ENCODE data around the gene CDK12. TPM values are rescaled to one million over a fixed set of nuclear protein-coding genes. Genes with fewer than 3 reads are reported as not detected.
"Not testable (repeated sequence)": the region's sequence is repeated elsewhere in the genome, so short reads cannot be mapped to it uniquely, and the experiment has no call there.

Gene CDK12
- total RNA-seq, 4 donors from 2014 or later: 10.6 to 20.9 (median 14.2) TPM

DNA sequence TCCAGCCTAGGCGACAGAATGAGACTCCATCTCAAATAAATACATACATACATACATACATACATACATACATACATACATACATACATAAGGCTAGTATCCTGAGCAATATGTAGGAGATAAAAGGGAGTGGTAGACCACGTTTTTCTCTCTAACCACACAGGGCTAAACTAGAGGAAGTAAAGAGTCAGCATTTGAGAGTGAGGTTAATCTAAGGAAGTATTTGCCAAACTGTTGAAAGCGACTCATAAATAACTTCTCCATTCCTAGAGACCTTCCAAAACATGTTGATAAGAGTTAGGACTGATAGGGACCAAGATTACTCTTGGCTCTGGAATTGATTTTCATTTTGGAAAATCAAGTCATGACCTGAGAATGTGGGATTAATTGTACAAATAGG lies 77.6 kb downstream of the CDK12 start:
- no peaks in the 10 kb centered on the region for H3K27me3 ChIP-seq
- in situ Hi-C loops (cut with MboI; ENCODE audit: low sequenced_read_pairs in 4 of 4): no loop called here
- H3K4me3 ChIP-seq: no peak overlapping the region
- no peaks in the 10 kb centered on the region for H3K9me3 ChIP-seq
- no peaks in the 10 kb centered on the region for H3K4me1 ChIP-seq
- ATAC-seq: no peak
- H3K36me3 ChIP-seq: no peaks in the 10 kb centered on the region
- intact Hi-C loops (cut with DNase I; ENCODE audit: low total_unique reads): no loop called here
- no peak for TF ChIP-seq POLR2A (IDR thresholded peaks at IDR 0.05)
- TF ChIP-seq, protein P1, sequence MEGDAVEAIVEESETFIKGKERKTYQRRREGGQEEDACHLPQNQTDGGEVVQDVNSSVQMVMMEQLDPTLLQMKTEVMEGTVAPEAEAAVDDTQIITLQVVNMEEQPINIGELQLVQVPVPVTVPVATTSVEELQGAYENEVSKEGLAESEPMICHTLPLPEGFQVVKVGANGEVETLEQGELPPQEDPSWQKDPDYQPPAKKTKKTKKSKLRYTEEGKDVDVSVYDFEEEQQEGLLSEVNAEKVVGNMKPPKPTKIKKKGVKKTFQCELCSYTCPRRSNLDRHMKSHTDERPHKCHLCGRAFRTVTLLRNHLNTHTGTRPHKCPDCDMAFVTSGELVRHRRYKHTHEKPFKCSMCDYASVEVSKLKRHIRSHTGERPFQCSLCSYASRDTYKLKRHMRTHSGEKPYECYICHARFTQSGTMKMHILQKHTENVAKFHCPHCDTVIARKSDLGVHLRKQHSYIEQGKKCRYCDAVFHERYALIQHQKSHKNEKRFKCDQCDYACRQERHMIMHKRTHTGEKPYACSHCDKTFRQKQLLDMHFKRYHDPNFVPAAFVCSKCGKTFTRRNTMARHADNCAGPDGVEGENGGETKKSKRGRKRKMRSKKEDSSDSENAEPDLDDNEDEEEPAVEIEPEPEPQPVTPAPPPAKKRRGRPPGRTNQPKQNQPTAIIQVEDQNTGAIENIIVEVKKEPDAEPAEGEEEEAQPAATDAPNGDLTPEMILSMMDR (IDR thresholded peaks at IDR 0.05 in 4 of 5, conservative IDR thresholded peaks at IDR 0.05 in 1 of 5): no peak
- H3K27ac ChIP-seq: no peak overlapping the region
- no peak for DNase-seq

GRCh38 chr17:39540611-39541010 lies 79.3 kb downstream of the CDK12 start:
- Histone ChIP-seq H3K27me3 (no peaks in the 10 kb centered on the region), H3K36me3 (peaks cover 0 to 4% of the 10 kb centered on the region in 2 donors), H3K27ac (no peak overlapping the region), H3K9me3 (no peaks in the 10 kb centered on the region), H3K4me1 (no peaks in the 10 kb centered on the region), H3K4me3 (no peak overlapping the region)
- intact Hi-C loops (cut with DNase I; ENCODE audit: low total_unique reads): loop anchor here (10.0 kb wide), 1 partner anchor 214 kb away; no protein-coding TSS in a partner anchor
- no peak for ATAC-seq
- DNase-seq: no peak
- TF ChIP-seq, protein P1 (IDR thresholded peaks at IDR 0.05 in 4 of 5, conservative IDR thresholded peaks at IDR 0.05 in 1 of 5): no peak
- no peak for TF ChIP-seq POLR2A (IDR thresholded peaks at IDR 0.05)
- in situ Hi-C loops (cut with MboI; ENCODE audit: low sequenced_read_pairs in 4 of 4): no loop called here

GRCh38 chr17:39541652-39542051 lies 80.4 kb downstream of the CDK12 start:
- no peaks in the 10 kb centered on the region for H3K27me3 ChIP-seq
- H3K27ac ChIP-seq: no peak overlapping the region
- intact Hi-C loops (cut with DNase I; ENCODE audit: low total_unique reads): loop anchor here (10.0 kb wide), 1 partner anchor 213 kb away; no protein-coding TSS in a partner anchor
- TF ChIP-seq POLR2A (IDR thresholded peaks at IDR 0.05): no peak
- TF ChIP-seq, protein P1 (IDR thresholded peaks at IDR 0.05 in 4 of 5, conservative IDR thresholded peaks at IDR 0.05 in 1 of 5): no peak
- no peaks in the 10 kb centered on the region for H3K9me3 ChIP-seq
- in situ Hi-C loops (cut with MboI; ENCODE audit: low sequenced_read_pairs in 4 of 4): no loop called here
- H3K4me3 ChIP-seq: no peak overlapping the region
- DNase-seq (no peak), ATAC-seq (no peak)
- peaks cover 0 to 6% of the 10 kb centered on the region in 2 donors for H3K36me3 ChIP-seq
- no peaks in the 10 kb centered on the region for H3K4me1 ChIP-seq

- TF ChIP-seq, protein P1 (IDR thresholded peaks at IDR 0.05 in 4 of 5, conservative IDR thresholded peaks at IDR 0.05 in 1 of 5): no peak
- in situ Hi-C loops (cut with MboI; ENCODE audit: low sequenced_read_pairs in 4 of 4): no loop called here
- Histone ChIP-seq H3K4me1 (peaks cover 0 to 2% of the 10 kb centered on the region in 2 donors), H3K36me3 (peaks cover 0 to 17% of the 10 kb centered on the region in 2 donors), H3K27ac (no peak overlapping the region), H3K4me3 (no peak overlapping the region), H3K27me3 (no peaks in the 10 kb centered on the region), H3K9me3 (no peaks in the 10 kb centered on the region)
- intact Hi-C loops (cut with DNase I; ENCODE audit: low total_unique reads): loop anchor here (10.0 kb wide), 1 partner anchor 212 kb away; no protein-coding TSS in a partner anchor
- ATAC-seq (no peak), DNase-seq (no peak)
Measured at GRCh38 chr17:39543176-39543575, 81.9 kb downstream of the CDK12 start.

DNA sequence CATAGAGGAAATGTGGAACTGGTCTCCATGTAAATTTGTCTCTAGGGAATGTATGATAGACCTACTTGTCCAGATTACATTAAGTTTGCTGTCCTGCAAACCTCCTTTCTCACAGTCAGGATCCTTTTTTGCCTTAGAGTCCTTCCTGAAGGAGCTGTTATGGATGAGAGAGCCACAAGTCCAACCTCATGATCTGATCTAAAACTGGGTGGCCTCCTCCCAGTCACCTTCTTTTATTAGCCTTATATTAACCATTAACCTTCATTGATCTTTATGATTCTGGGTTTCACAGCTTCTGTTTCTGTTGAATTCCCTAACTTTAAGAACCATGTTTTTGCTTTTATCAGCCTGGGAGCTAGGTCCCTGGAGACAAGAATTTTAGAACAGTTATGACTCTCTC lies 82.4 kb downstream of the CDK12 start:
- Histone ChIP-seq H3K27me3 (no peaks in the 10 kb centered on the region), H3K36me3 (peaks cover 0 to 22% of the 10 kb centered on the region in 2 donors), H3K27ac (no peak overlapping the region), H3K9me3 (no peaks in the 10 kb centered on the region), H3K4me3 (no peak overlapping the region), H3K4me1 (peaks cover 0 to 7% of the 10 kb centered on the region in 2 donors)
- intact Hi-C loops (cut with DNase I; ENCODE audit: low total_unique reads) (loop anchor here (10.0 kb wide), 1 partner anchor 211 kb away; no protein-coding TSS in a partner anchor), in situ Hi-C loops (cut with MboI; ENCODE audit: low sequenced_read_pairs in 4 of 4) (no loop called here)
- DNase-seq: no peak
- TF ChIP-seq POLR2A (IDR thresholded peaks at IDR 0.05): no peak
- TF ChIP-seq, protein P1 (IDR thresholded peaks at IDR 0.05 in 4 of 5, conservative IDR thresholded peaks at IDR 0.05 in 1 of 5): no peak
- no peak for ATAC-seq

DNA sequence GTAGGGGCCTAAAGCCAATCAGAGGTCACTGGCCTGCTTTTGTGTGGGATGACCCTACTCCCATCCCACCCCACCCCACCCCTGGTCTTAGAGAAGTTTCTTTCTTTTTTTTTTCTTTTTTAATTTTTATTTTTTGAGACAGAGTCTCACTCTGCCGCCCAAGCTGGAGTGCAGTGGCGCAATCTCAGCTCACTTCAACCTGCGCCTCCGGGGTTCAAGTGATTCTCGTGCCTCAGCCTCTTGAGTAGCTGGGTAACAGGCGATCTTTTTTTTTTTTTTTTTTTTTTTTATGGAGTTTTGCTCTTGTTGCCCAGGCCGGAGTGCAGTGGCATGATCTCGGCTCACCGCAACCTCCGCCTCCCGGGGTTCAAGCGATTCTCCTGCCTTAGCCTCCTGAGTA lies 83.1 kb downstream of the CDK12 start:
- ATAC-seq; H3K4me1 ChIP-seq; H3K27me3 ChIP-seq; DNase-seq; H3K9me3 ChIP-seq; H3K4me3 ChIP-seq; H3K27ac ChIP-seq; in situ Hi-C loops (cut with MboI; ENCODE audit: low sequenced_read_pairs in 4 of 4): not testable (repeated sequence)
- H3K36me3 ChIP-seq: peaks cover 0 to 29% of the 10 kb centered on the region in 2 donors
- intact Hi-C loops (cut with DNase I; ENCODE audit: low total_unique reads): loop anchor here (10.0 kb wide), 1 partner anchor 210 kb away; no protein-coding TSS in a partner anchor

Data from gastrocnemius medialis (tissue), 4 donors.